LNCaP clone FGC (cell line): ENCODE results near the gene TSPAN5.

ENCODE experiments used
- DNase-seq: peaks from one replicate; pipeline ENCODE4 v3.0.0-alpha.2; 2011; ENCODE audit warnings: low read depth
- H3K4me3 ChIP-seq: 2 replicates; pipeline ENCODE4 v1.5.1; 2011; ENCODE audit warnings: mild to moderate bottlenecking, low read depth, low read length, control low read depth
- TF ChIP-seq, protein P1 (sequence below): IDR thresholded peaks from 2 replicates; pipeline ENCODE4 v1.5.1; 2012; ENCODE audit warnings: mild to moderate bottlenecking; ENCODE audit not compliant: control insufficient read depth, insufficient read depth; ENCODE audit errors: extremely low read depth

The TSPAN5 gene

DNA sequence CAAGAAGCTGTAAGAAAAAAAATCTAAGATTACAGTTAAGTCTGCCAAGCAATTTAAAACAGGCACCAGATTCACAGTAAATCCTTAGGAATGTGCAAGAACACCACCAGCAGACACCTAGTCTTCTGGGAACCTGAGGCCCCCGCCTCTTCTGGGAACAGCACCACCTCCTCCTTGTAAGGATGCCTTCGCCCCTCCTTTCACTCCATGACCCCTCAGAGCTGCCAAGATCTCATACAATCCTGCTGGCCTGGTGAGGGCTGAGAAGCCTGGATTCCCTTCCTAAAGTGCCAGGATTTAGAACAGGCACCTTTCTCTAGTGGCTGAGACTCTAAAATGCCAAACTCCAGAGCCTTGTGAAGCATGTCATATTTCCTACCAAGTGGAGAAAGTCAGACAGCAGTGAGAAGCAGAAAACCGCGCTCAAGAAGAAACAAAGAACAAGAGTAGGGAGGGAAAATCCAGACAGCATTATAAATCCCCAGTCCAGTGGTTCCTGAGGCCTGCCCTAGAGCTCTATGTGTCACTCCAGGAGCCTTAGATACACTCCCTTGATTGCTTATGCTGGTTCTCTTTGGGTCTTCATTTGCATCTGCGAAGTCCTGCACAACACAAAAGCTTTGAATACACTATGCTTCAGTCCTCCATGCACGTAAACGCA, 166.4 kb downstream of the TSPAN5 start:
- TF ChIP-seq, protein P1, sequence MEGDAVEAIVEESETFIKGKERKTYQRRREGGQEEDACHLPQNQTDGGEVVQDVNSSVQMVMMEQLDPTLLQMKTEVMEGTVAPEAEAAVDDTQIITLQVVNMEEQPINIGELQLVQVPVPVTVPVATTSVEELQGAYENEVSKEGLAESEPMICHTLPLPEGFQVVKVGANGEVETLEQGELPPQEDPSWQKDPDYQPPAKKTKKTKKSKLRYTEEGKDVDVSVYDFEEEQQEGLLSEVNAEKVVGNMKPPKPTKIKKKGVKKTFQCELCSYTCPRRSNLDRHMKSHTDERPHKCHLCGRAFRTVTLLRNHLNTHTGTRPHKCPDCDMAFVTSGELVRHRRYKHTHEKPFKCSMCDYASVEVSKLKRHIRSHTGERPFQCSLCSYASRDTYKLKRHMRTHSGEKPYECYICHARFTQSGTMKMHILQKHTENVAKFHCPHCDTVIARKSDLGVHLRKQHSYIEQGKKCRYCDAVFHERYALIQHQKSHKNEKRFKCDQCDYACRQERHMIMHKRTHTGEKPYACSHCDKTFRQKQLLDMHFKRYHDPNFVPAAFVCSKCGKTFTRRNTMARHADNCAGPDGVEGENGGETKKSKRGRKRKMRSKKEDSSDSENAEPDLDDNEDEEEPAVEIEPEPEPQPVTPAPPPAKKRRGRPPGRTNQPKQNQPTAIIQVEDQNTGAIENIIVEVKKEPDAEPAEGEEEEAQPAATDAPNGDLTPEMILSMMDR = no peak
- DNase-seq = no peak
- H3K4me3 ChIP-seq = no peak overlapping the region

- no peak for DNase-seq
- TF ChIP-seq, protein P1 = no peak
- H3K4me3 ChIP-seq = no peak overlapping the region
Observed at GRCh38 chr4:98490251-98490650, 168.2 kb downstream of the TSPAN5 start.

- TF ChIP-seq, protein P1 = no peak
- no peak overlapping the region for H3K4me3 ChIP-seq
- no peak for DNase-seq
Observed at GRCh38 chr4:98485816-98486345, 172.5 kb downstream of the TSPAN5 start.

- DNase-seq = no peak
- no peak overlapping the region for H3K4me3 ChIP-seq
- TF ChIP-seq, protein P1 = no peak
Observed at GRCh38 chr4:98484031-98484430, 174.4 kb downstream of the TSPAN5 start.

- DNase-seq = no peak
- TF ChIP-seq, protein P1 = no peak
- H3K4me3 ChIP-seq = no peak overlapping the region
Observed at GRCh38 chr4:98482847-98483806, 175.3 kb downstream of the TSPAN5 start.

GRCh38 chr4:98482503-98482846, 175.9 kb downstream of the TSPAN5 start:
- no peak overlapping the region for H3K4me3 ChIP-seq
- TF ChIP-seq, protein P1 = no peak

More at GRCh38 chr4:98482503-98482846, 175.9 kb downstream of the TSPAN5 start:
- no peak for DNase-seq
